ENCODE data around the gene VRK2.

The VRK2 gene

DNA sequence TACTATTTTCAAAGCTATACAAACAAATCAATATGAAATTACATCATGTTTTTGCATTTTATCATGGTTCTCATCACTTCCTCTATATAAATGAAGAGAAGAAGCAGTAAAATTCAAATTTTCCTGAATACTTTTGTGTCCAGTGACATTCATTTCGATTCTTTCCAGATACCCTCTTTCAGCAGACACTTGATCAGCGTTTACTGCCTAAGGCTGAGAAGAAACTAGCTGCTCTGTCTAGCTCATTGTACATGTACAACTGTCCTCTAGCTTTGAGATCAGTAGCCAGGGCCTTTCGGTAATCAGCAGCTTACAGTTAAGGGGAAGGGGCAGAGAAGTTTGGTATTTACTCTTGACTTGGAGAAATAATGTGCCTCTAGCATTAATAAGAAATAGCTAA lies 4.8 kb downstream of the VRK2 start:
- Histone ChIP-seq H3K9me3 (no peaks in the 10 kb centered on the region), H3K27me3 (no peaks in the 10 kb centered on the region), H3K36me3 (peaks cover 24% of the 10 kb centered on the region), H3K27ac (no peak overlapping the region), H3K4me2 (no peak overlapping the region), H3K4me3 (no peak overlapping the region), H3K9ac (no peak overlapping the region), H3K4me1 (peaks cover 16% of the 10 kb centered on the region), H4K20me1 (0 out of 2 replicates have a peak, but pooled peaks cover 4% of the 10 kb centered on the region)
- TF ChIP-seq Cebpa-rat (IDR thresholded peaks at IDR 0.05): no peak

GRCh38 chr2:58052978-58053377 lies 6.4 kb downstream of the VRK2 start:
- TF ChIP-seq Cebpa-rat (IDR thresholded peaks at IDR 0.05): no peak
- peaks cover 33% of the 10 kb centered on the region for H3K36me3 ChIP-seq
- H3K4me1 ChIP-seq: peaks cover 8% of the 10 kb centered on the region
- H3K27me3 ChIP-seq: no peaks in the 10 kb centered on the region
- H4K20me1 ChIP-seq: 0 out of 2 replicates have a peak, but pooled peaks cover 4% of the 10 kb centered on the region
- H3K9me3 ChIP-seq: no peaks in the 10 kb centered on the region
- H3K27ac ChIP-seq: no peak overlapping the region
- no peak overlapping the region for H3K9ac ChIP-seq
- no peak overlapping the region for H3K4me3 ChIP-seq
- no peak overlapping the region for H3K4me2 ChIP-seq

GRCh38 chr2:58054264-58054663 lies 7.7 kb downstream of the VRK2 start:
- Histone ChIP-seq H3K27me3 (no peaks in the 10 kb centered on the region), H3K27ac (no peak overlapping the region), H3K4me2 (no peak overlapping the region), H3K4me1 (no peaks in the 10 kb centered on the region), H3K36me3 (peaks cover 38% of the 10 kb centered on the region), H3K4me3 (no peak overlapping the region), H4K20me1 (0 out of 2 replicates have a peak, but pooled peaks cover 4% of the 10 kb centered on the region), H3K9me3 (no peaks in the 10 kb centered on the region), H3K9ac (no peak overlapping the region)
- no peak for TF ChIP-seq Cebpa-rat (IDR thresholded peaks at IDR 0.05)

- peaks cover 37% of the 10 kb centered on the region for H3K36me3 ChIP-seq
- H3K27me3 ChIP-seq: no peaks in the 10 kb centered on the region
- no peak overlapping the region for H3K9ac ChIP-seq
- H3K4me3 ChIP-seq: no peak overlapping the region
- H3K4me2 ChIP-seq: no peak overlapping the region
- H3K4me1 ChIP-seq: no peaks in the 10 kb centered on the region
- no peaks in the 10 kb centered on the region for H3K9me3 ChIP-seq
- 0 out of 2 replicates have a peak, but pooled peaks cover 4% of the 10 kb centered on the region for H4K20me1 ChIP-seq
- no peak for TF ChIP-seq Cebpa-rat (IDR thresholded peaks at IDR 0.05)
- no peak overlapping the region for H3K27ac ChIP-seq
Observed at GRCh38 chr2:58055033-58055786, 8.6 kb downstream of the VRK2 start.

DNA sequence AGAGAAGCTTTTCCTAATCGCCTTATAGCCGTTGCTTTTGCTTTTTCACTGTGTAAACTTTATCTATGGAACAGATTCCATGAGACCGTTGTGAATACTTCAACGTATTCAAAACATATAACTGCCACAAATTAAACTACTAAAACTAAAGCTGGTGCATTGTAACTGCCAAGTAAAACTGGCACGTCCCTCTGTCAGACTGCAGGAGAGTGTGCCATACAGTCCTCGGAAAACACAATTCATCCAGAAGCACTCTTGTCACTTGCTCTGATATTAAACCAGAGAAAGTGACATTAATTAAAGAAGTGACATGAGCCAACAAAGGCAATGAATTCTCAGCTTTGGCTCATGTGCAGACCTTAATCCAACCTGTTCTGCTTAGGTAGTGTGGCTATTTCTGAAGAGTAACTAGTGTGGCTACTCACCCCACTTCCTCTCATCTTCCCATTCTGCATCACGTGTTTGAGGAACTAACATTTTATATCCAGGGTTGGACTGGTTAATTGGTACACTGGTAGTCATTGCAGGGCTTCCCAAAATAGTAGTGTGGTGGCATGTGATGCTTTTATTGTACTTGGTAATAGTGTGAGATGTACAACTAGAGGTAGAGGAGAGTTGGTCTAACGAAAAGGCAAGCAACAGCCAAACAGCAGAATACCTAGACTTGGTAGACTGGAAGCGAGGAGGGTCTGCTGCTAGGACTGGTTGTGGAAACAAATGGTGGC lies 9.7 kb downstream of the VRK2 start:
- H3K9ac ChIP-seq: no peak overlapping the region
- H3K27me3 ChIP-seq: no peaks in the 10 kb centered on the region
- no peak overlapping the region for H3K4me3 ChIP-seq
- no peak for TF ChIP-seq Cebpa-rat (IDR thresholded peaks at IDR 0.05)
- peaks cover 31% of the 10 kb centered on the region for H3K36me3 ChIP-seq
- H3K27ac ChIP-seq: no peak overlapping the region
- no peaks in the 10 kb centered on the region for H3K9me3 ChIP-seq
- H3K4me1 ChIP-seq: no peaks in the 10 kb centered on the region
- no peaks in the 10 kb centered on the region for H4K20me1 ChIP-seq
- no peak overlapping the region for H3K4me2 ChIP-seq

DNA sequence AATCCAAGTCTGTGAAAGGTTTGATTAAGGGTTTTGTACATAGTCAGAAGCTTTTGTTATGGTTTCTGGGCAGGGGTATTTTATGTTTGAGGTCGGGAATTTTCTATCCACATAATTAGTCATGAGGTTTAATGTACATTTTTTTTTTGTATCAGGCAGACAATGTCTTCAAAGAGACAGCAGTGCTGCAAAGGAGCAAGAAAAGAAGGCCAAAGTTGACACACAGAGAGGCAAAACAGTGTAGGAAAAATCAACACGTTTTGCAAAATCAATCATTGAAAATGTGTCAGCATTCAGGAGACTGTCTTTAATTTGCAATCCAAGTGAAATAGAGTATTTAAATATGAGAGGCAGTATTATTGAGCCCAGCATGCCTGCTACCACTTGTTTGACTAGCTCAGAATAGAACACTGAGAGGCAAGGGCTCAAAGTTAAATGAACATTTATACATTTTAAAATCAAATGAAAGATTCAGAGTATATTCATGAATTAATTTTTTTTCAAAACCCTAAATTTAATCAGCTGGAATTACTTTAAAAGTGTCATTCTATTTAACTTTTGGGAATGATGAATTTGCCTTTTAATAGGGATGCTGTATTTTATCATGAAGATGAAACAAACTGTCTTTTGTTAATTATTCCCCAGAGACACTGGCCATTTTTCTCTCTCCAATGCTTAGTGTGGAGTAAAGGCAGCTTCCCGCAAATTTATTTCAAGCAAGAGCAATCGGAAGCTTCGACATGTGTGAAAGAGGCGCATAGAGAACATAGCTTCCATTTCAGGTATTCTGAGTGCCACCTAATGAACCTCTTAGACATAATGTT lies 11.3 kb downstream of the VRK2 start:
- Histone ChIP-seq H3K4me1 (no peaks in the 10 kb centered on the region), H3K27ac (no peak overlapping the region), H3K9ac (no peak overlapping the region), H3K4me2 (no peak overlapping the region), H4K20me1 (no peaks in the 10 kb centered on the region), H3K9me3 (no peaks in the 10 kb centered on the region), H3K27me3 (no peaks in the 10 kb centered on the region), H3K36me3 (peaks cover 38% of the 10 kb centered on the region), H3K4me3 (no peak overlapping the region)
- no peak for TF ChIP-seq Cebpa-rat (IDR thresholded peaks at IDR 0.05)

DNA sequence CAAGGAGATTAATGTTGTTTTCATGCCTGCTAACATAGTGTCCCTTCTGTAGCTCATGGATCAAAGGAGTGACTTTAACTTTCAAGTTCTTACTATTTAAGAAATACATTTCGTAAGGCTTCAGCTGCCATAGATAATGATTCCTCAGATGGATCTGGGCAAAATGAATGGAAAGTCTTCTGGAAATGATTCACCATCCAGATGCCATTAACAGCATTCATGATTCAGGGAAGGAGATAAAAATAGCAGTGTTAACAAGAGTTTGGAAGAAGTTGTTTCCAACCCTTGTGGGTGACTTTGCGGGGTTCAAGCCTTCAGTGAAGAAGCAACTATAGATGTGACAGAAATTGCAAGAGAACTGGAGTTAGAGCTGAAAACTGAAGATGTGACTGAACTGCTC lies 17.0 kb downstream of the VRK2 start:
- peaks cover 7% of the 10 kb centered on the region; the same call in 1 of the 2 replicates for H3K9me3 ChIP-seq
- peaks cover 23% of the 10 kb centered on the region for H3K4me1 ChIP-seq
- H3K4me3 ChIP-seq: no peak overlapping the region
- peaks cover 30% of the 10 kb centered on the region for H3K36me3 ChIP-seq
- H3K9ac ChIP-seq: peak overlapping the region; percentile 18; the same call in 1 of the 2 replicates
- no peaks in the 10 kb centered on the region for H4K20me1 ChIP-seq
- no peak for TF ChIP-seq Cebpa-rat (IDR thresholded peaks at IDR 0.05)
- peak overlapping the region; percentile 54; the same call in 1 of the 2 replicates for H3K27ac ChIP-seq
- H3K4me2 ChIP-seq: peak overlapping the region; percentile 60
- no peaks in the 10 kb centered on the region for H3K27me3 ChIP-seq

DNA sequence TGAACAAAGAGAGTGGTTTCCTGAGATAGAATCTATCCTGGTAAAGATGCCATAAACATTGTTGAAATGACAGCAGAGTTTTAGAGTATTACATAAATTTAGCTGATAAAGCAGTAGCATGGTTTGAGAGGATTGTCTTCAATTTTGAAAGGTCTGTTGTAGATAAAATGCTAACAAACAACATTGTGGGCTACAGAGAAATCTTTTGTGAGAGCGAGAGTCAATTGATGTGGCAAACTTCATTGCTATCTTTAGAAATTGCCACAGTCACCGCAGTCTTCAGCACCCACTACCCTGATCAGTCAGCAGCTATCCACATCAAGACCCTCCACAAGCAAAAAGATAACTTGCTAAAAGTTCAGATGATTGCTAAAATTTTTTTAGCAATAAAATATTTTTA lies 17.5 kb downstream of the VRK2 start:
- Histone ChIP-seq H3K9ac (peak overlapping the region; percentile 18; the same call in 1 of the 2 replicates), H3K4me1 (peaks cover 23% of the 10 kb centered on the region), H3K36me3 (peaks cover 28% of the 10 kb centered on the region), H4K20me1 (no peaks in the 10 kb centered on the region), H3K4me3 (no peak overlapping the region), H3K4me2 (peak overlapping the region; percentile 60), H3K9me3 (peaks cover 7% of the 10 kb centered on the region; the same call in 1 of the 2 replicates), H3K27ac (peak overlapping the region; percentile 54), H3K27me3 (no peaks in the 10 kb centered on the region)
- TF ChIP-seq Cebpa-rat (IDR thresholded peaks at IDR 0.05): no peak

- H3K4me1 ChIP-seq: peaks cover 23% of the 10 kb centered on the region
- no peak overlapping the region for H3K4me2 ChIP-seq
- no peaks in the 10 kb centered on the region for H4K20me1 ChIP-seq
- no peak overlapping the region for H3K9ac ChIP-seq
- H3K9me3 ChIP-seq: peaks cover 14% of the 10 kb centered on the region
- peaks cover 38% of the 10 kb centered on the region for H3K36me3 ChIP-seq
- no peaks in the 10 kb centered on the region for H3K27me3 ChIP-seq
- H3K4me3 ChIP-seq: no peak overlapping the region
- TF ChIP-seq Cebpa-rat (IDR thresholded peaks at IDR 0.05): no peak
- H3K27ac ChIP-seq: no peak overlapping the region
Observed at GRCh38 chr2:58065248-58065647, 18.6 kb downstream of the VRK2 start.
